Measurements from ENCODE around the gene CFAP52.

CFAP52 gene

GRCh38 chr17:9568004-9568403 is 8.4 kb upstream of the CFAP52 start:
- TF ChIP-seq, protein P1, sequence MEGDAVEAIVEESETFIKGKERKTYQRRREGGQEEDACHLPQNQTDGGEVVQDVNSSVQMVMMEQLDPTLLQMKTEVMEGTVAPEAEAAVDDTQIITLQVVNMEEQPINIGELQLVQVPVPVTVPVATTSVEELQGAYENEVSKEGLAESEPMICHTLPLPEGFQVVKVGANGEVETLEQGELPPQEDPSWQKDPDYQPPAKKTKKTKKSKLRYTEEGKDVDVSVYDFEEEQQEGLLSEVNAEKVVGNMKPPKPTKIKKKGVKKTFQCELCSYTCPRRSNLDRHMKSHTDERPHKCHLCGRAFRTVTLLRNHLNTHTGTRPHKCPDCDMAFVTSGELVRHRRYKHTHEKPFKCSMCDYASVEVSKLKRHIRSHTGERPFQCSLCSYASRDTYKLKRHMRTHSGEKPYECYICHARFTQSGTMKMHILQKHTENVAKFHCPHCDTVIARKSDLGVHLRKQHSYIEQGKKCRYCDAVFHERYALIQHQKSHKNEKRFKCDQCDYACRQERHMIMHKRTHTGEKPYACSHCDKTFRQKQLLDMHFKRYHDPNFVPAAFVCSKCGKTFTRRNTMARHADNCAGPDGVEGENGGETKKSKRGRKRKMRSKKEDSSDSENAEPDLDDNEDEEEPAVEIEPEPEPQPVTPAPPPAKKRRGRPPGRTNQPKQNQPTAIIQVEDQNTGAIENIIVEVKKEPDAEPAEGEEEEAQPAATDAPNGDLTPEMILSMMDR (conservative IDR thresholded peaks at IDR 0.05; ENCODE audit: low read depth, low read length): no peak
- no peak for DNase-seq (ENCODE audit: low read depth)
- no peak overlapping the region for H3K4me3 ChIP-seq (ENCODE audit: low read depth, low read length)

DNA sequence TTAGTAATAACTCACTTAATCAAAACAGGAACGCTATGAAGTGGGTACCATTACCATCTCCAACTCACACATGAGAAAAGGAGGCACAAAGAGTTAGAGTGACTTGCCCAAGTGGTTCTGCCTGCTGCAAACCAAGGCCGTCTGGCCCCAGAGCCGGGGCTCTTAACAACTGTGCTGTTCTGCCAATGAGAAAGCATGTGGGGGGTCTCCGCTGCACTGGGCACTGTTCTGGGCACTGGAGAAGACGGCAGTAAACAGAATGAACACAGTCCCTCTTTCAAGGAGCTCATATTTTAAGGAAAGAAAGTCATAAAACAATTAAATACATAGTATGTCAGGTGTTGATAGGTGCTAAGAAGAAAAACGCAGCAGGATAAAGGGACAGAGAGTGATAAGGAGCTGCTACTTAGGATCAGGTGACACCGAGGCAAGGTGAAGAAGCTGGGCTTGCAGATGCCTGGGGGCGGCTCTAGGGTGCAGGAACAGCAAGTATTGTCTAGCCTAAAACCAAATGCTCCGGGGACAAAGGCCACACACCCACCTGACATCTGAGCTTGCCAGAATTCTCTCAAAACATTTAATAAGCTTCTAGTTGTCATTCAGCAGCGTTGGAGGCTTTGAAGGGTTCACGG is 7.4 kb upstream of the CFAP52 start:
- H3K4me3 ChIP-seq (ENCODE audit: low read depth, low read length): no peak overlapping the region
- TF ChIP-seq, protein P1 (conservative IDR thresholded peaks at IDR 0.05; ENCODE audit: low read depth, low read length): no peak
- no peak for DNase-seq (ENCODE audit: low read depth)

DNA sequence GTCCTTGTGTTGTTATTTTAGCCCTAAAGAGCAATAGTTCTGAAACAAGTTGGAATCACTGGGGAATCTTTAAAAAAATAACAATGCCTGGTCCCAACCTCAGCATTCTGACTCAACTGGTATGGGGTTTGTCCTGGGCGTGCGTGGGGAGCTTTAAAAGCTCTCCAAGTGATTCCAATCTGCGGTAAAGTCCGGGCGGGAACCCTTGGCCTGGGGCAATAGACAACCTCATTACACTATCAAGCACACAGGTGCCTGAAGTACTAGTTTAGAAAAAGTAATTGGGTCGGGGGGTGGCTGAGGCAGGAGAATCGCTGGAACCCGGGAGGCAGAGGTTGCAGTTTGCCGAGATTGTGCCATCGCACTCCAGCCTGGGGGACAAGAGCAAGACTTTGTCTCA is 5.2 kb upstream of the CFAP52 start:
- DNase-seq (ENCODE audit: low read depth): no peak
- no peak overlapping the region for H3K4me3 ChIP-seq (ENCODE audit: low read depth, low read length)
- TF ChIP-seq, protein P1 (conservative IDR thresholded peaks at IDR 0.05; ENCODE audit: low read depth, low read length): no peak

- peak; percentile 90 for DNase-seq (ENCODE audit: low read depth)
- TF ChIP-seq, protein P1 (conservative IDR thresholded peaks at IDR 0.05; ENCODE audit: low read depth, low read length): no peak
- H3K4me3 ChIP-seq (ENCODE audit: low read depth, low read length): peak within 1 kb of the TSS; percentile 79
These were observed 901 bp upstream of the CFAP52 start, which contains the start of gene STX8 for GRCh38 chr17:9575381-9576101. Gene STX8, minus strand, starts transcription at chr17:9575820. Its CDS starts 12 bp downstream, at chr17:9575808.

DNA sequence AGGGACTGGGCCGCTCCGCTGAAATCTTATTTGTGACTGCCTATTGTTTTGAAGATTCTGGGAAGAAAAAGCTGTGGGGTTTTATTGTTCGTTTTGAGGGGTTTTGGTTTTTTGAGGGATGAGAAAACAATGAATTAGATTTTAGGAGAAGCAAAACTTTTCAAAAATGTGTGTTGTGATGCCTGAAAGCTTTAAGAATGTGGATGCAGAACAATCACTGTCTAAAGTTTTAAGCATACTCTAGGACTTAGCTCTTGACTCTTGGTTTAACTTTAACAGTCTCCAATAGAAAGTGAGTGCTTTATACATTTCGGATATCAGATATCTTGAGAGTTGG is 899 bp downstream of the CFAP52 start:
- H3K4me3 ChIP-seq (ENCODE audit: low read depth, low read length): no peak overlapping the region
- DNase-seq (ENCODE audit: low read depth): no peak
- TF ChIP-seq, protein P1 (conservative IDR thresholded peaks at IDR 0.05; ENCODE audit: low read depth, low read length): no peak

DNA sequence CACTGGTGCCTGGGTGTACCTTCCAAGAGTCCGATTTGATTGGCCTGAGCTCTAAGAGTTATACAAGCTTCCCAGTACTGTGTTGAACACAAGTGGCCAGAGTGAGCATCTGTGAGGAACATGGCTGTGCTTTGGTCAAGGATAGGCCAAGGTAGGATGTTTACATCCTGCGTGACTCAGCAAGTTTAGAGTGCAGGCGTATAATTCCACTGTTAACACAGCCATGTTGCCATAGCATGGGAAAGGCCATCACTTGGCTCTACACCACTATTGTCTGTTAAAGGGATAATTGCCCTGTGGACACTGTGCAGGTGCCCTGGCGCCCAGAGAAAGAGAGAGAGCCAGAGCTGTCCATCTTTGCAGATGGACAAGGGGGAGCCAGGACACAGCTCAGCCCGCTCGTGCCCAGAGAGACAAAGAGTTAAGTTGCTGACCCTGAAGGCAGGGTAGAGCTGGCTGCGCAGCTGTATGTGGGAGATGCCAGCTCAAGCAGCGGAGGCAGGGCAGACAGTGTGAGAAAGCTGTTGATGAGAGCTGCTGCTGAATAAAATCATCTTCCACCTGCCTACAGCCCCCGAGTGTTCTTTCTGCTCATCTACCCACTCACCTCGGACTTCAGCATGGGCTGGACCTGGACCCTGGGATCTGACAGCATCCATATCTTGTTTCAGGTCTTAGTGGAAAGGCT is 11.7 kb downstream of the CFAP52 start:
- TF ChIP-seq, protein P1 (conservative IDR thresholded peaks at IDR 0.05; ENCODE audit: low read depth, low read length): no peak
- DNase-seq (ENCODE audit: low read depth): no peak
- H3K4me3 ChIP-seq (ENCODE audit: low read depth, low read length): no peak overlapping the region

Data from choroid plexus epithelial cell (primary cell).